ENCODE results near the gene NR2F1.

Gene NR2F1

DNA sequence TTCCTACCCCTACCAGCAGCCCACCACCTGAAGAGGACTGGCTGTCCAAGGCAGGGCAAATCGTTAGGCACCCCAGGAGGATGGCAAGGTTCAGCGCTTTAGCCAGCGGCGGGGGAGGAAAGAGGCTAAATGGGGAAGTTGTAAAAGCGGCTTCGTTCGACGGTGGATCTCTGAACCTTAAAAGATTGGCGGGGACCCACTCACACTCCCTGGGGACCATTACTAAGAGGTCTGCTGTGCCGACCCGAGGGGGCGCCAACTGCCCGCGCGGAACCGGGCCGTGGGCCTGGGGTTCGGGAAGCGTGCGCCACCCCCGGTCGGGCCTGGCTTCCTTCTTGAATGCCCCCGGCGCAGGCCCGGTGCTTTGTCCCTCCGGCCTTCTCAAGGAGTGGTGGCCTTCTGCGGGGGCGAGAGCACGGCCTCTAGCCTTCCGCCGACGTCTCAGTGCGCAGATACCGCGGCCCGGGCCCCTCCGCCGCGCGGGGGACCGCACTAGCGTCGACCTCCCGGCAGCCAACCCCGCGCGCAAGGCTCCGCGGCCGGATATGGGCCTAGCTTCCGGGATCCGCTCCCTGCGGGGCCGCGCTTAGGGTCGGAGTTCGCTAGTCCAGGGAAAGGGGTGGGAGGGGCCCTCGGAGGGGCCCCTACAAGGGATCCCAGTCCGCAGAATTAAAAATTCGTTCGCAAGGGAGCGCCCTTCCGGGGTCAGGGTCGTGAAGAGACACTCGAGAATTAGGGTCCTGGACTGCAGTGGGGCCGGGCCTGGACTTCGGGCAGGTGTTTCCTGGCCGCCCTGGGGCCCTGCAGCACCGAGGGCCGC is 12.5 kb upstream of the NR2F1 start (continued):
- TF ChIP-seq ARNTL (CRISPR knock-in tag; IDR thresholded peaks at IDR 0.05; ENCODE audit: borderline replicate concordance, low read depth) (no peak), OSR1 (CRISPR knock-in tag; IDR thresholded peaks at IDR 0.05) (no peak)

DNA sequence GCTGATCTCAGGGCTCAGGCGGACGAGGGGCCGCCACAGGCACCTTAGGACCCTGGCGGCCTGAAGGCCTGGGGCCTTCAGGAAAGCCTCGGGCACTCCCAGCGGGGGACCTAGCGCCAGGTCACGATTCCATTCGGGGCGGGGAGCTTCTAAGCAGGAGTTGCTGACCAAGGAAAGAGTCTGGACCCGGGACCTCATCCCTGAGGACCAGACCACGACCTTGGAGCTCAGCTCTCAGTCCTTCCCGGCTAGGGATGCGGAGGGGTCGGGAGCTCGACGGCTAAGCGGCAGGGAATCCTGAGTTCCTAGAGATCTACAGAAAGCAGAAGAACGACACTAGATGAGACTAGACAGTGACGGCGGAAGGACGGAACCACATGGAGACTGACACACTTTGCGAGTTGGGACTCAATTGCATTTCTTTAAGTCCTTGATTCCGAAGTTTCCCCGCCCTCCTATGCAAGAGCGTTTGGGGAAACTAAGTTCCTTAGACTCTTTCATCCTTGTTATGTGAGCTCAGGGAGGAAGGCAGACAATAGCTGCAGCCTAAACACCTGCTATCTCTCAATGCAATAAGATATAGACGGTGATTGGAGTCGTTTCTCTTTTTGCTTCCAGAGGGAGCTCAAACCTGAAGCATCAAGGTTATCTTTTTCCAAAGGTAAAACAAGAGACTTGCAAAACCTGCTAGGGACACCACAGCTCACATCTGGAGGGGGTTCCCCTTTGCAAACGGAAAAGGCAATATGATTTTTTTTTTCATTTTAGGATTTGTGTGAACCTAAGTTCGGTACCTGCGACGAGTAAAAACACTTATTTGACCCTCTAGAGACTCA is 11.7 kb upstream of the NR2F1 start:
- ATAC-seq: no peak
- TF ChIP-seq, protein P1, sequence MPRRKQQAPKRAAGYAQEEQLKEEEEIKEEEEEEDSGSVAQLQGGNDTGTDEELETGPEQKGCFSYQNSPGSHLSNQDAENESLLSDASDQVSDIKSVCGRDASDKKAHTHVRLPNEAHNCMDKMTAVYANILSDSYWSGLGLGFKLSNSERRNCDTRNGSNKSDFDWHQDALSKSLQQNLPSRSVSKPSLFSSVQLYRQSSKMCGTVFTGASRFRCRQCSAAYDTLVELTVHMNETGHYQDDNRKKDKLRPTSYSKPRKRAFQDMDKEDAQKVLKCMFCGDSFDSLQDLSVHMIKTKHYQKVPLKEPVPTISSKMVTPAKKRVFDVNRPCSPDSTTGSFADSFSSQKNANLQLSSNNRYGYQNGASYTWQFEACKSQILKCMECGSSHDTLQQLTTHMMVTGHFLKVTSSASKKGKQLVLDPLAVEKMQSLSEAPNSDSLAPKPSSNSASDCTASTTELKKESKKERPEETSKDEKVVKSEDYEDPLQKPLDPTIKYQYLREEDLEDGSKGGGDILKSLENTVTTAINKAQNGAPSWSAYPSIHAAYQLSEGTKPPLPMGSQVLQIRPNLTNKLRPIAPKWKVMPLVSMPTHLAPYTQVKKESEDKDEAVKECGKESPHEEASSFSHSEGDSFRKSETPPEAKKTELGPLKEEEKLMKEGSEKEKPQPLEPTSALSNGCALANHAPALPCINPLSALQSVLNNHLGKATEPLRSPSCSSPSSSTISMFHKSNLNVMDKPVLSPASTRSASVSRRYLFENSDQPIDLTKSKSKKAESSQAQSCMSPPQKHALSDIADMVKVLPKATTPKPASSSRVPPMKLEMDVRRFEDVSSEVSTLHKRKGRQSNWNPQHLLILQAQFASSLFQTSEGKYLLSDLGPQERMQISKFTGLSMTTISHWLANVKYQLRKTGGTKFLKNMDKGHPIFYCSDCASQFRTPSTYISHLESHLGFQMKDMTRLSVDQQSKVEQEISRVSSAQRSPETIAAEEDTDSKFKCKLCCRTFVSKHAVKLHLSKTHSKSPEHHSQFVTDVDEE (CRISPR knock-in tag; IDR thresholded peaks at IDR 0.05): no peak
- TF ChIP-seq ZFP3 (CRISPR knock-in tag; IDR thresholded peaks at IDR 0.05) (no peak), BACH2 (CRISPR knock-in tag; IDR thresholded peaks at IDR 0.05; ENCODE audit: borderline replicate concordance) (no peak), OSR1 (CRISPR knock-in tag; IDR thresholded peaks at IDR 0.05) (no peak), TCF4 (CRISPR knock-in tag; IDR thresholded peaks at IDR 0.05; ENCODE audit: borderline replicate concordance) (no peak), ZNF8 (CRISPR knock-in tag; IDR thresholded peaks at IDR 0.05) (no peak), ZC3H10 (CRISPR knock-in tag; IDR thresholded peaks at IDR 0.05) (no peak), ZNF565 (CRISPR knock-in tag; conservative IDR thresholded peaks at IDR 0.05; ENCODE audit: low read depth) (no peak)
- TF ChIP-seq, protein P2, sequence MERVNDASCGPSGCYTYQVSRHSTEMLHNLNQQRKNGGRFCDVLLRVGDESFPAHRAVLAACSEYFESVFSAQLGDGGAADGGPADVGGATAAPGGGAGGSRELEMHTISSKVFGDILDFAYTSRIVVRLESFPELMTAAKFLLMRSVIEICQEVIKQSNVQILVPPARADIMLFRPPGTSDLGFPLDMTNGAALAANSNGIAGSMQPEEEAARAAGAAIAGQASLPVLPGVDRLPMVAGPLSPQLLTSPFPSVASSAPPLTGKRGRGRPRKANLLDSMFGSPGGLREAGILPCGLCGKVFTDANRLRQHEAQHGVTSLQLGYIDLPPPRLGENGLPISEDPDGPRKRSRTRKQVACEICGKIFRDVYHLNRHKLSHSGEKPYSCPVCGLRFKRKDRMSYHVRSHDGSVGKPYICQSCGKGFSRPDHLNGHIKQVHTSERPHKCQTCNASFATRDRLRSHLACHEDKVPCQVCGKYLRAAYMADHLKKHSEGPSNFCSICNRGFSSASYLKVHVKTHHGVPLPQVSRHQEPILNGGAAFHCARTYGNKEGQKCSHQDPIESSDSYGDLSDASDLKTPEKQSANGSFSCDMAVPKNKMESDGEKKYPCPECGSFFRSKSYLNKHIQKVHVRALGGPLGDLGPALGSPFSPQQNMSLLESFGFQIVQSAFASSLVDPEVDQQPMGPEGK (CRISPR knock-in tag; IDR thresholded peaks at IDR 0.05; ENCODE audit: borderline replicate concordance): no peak
- TF ChIP-seq, protein P3, sequence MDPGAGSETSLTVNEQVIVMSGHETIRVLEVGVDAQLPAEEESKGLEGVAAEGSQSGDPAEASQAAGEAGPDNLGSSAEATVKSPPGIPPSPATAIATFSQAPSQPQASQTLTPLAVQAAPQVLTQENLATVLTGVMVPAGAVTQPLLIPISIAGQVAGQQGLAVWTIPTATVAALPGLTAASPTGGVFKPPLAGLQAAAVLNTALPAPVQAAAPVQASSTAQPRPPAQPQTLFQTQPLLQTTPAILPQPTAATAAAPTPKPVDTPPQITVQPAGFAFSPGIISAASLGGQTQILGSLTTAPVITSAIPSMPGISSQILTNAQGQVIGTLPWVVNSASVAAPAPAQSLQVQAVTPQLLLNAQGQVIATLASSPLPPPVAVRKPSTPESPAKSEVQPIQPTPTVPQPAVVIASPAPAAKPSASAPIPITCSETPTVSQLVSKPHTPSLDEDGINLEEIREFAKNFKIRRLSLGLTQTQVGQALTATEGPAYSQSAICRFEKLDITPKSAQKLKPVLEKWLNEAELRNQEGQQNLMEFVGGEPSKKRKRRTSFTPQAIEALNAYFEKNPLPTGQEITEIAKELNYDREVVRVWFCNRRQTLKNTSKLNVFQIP (CRISPR knock-in tag; IDR thresholded peaks at IDR 0.05; ENCODE audit: borderline replicate concordance, low read depth): no peak
- TF ChIP-seq, protein P4, sequence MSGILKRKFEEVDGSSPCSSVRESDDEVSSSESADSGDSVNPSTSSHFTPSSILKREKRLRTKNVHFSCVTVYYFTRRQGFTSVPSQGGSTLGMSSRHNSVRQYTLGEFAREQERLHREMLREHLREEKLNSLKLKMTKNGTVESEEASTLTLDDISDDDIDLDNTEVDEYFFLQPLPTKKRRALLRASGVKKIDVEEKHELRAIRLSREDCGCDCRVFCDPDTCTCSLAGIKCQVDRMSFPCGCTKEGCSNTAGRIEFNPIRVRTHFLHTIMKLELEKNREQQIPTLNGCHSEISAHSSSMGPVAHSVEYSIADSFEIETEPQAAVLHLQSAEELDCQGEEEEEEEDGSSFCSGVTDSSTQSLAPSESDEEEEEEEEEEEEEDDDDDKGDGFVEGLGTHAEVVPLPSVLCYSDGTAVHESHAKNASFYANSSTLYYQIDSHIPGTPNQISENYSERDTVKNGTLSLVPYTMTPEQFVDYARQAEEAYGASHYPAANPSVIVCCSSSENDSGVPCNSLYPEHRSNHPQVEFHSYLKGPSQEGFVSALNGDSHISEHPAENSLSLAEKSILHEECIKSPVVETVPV (CRISPR knock-in tag; IDR thresholded peaks at IDR 0.05): no peak
- TF ChIP-seq, protein P5, sequence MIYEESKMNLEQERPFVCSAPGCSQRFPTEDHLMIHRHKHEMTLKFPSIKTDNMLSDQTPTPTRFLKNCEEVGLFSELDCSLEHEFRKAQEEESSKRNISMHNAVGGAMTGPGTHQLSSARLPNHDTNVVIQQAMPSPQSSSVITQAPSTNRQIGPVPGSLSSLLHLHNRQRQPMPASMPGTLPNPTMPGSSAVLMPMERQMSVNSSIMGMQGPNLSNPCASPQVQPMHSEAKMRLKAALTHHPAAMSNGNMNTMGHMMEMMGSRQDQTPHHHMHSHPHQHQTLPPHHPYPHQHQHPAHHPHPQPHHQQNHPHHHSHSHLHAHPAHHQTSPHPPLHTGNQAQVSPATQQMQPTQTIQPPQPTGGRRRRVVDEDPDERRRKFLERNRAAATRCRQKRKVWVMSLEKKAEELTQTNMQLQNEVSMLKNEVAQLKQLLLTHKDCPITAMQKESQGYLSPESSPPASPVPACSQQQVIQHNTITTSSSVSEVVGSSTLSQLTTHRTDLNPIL (CRISPR knock-in tag; IDR thresholded peaks at IDR 0.05; ENCODE audit: low read depth): no peak

DNA sequence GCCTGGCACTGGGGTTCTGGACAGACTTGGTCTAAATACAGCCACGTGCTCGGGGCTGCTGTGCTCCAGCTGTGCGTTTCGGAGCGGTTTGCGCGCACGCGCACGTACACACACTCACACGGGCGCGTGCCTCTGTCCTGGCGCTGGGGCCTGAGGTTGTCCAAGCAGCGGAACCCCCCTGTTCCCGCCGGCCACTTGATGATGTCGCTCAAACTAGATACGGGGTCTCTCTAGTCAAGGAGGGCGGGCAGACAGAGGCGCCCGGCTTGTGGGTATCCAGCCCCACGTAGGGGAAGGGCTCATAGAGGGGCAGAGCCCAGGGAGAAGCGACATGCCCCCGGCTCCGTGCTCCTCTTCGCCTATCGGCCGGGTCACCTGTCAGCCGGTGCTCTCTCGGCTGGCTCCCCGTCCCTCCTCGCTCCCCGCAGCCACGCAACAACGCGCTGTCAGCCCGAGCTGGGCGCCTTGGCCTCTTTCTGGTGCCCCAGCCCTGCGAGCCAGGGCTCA is 10.9 kb upstream of the NR2F1 start:
- TF ChIP-seq, protein P4 (CRISPR knock-in tag; IDR thresholded peaks at IDR 0.05): no peak
- TF ChIP-seq ZFP30 (CRISPR knock-in tag; IDR thresholded peaks at IDR 0.05): no peak
- TF ChIP-seq ZNF70 (CRISPR knock-in tag; IDR thresholded peaks at IDR 0.05): no peak
- TF ChIP-seq OSR1 (CRISPR knock-in tag; IDR thresholded peaks at IDR 0.05): no peak
- no peak for TF ChIP-seq ARNTL (CRISPR knock-in tag; IDR thresholded peaks at IDR 0.05; ENCODE audit: borderline replicate concordance, low read depth)
- no peak for TF ChIP-seq ZFP3 (CRISPR knock-in tag; IDR thresholded peaks at IDR 0.05)
- TF ChIP-seq ZNF8 (CRISPR knock-in tag; IDR thresholded peaks at IDR 0.05): no peak
- no peak for TF ChIP-seq TCF4 (CRISPR knock-in tag; IDR thresholded peaks at IDR 0.05; ENCODE audit: borderline replicate concordance)
- no peak for TF ChIP-seq ISL1 (CRISPR knock-in tag; IDR thresholded peaks at IDR 0.05)
- TF ChIP-seq, protein P1 (CRISPR knock-in tag; IDR thresholded peaks at IDR 0.05): no peak
- TF ChIP-seq ZC3H10 (CRISPR knock-in tag; IDR thresholded peaks at IDR 0.05): no peak
- TF ChIP-seq ESRRG (CRISPR knock-in tag; IDR thresholded peaks at IDR 0.05): no peak
- TF ChIP-seq GLIS3 (CRISPR knock-in tag; IDR thresholded peaks at IDR 0.05): no peak
- no peak for ATAC-seq

Data from SK-N-SH treated with all-trans-retinoic acid at 6 μM for 48 hours (cell line).